Measurements from ENCODE around the gene LDLRAP1. TPM values are rescaled to one million over a fixed set of nuclear protein-coding genes. Genes with fewer than 3 reads are reported as not detected.
A peak's percentile ranks its signal among the peaks of the same experiment; 100 is the strongest.

Gene LDLRAP1
- polyA plus RNA-seq, 1 experiment, result 12.4 TPM

- no peak for DNase-seq (ENCODE audit: low read depth, low spot score)
- CTCF ChIA-PET, result interaction anchor here (1.0 kb wide), 1 partner anchor 227 kb away, joined by 4 read pairs; no protein-coding TSS in a partner anchor
- Histone ChIP-seq H3K27me3 (ENCODE audit: control insufficient read depth, insufficient read depth, low read length) (no peaks in the 10 kb centered on the region), H3K9me3 (ENCODE audit: control insufficient read depth, insufficient read depth, low read length) (no peaks in the 10 kb centered on the region; the same call in 1 of the 2 replicates), H3K4me3 (ENCODE audit: low read depth, low read length) (no peak overlapping the region), H3K27ac (ENCODE audit: low read depth, low read length) (no peak overlapping the region)
- POLR2A ChIA-PET, result interaction anchor here (0.6 kb wide), 1 partner anchor 589 kb away, joined by 5 read pairs; no protein-coding TSS in a partner anchor
- no peak for TF ChIP-seq CTCF (IDR thresholded peaks at IDR 0.05; ENCODE audit: low read depth, low read length)
Observed at GRCh38 chr1:25570798-25571521, 27.6 kb downstream of the LDLRAP1 start.

GRCh38 chr1:25571522-25571970 is 28.1 kb downstream of the LDLRAP1 start:
- ChIA-PET CTCF (interaction anchor here (1.5 to 1.8 kb wide), 2 partner anchors 11 to 21 kb away, joined by 4 to 9 read pairs; no protein-coding TSS in a partner anchor), POLR2A (interaction anchor here (0.6 kb wide), 1 partner anchor 590 kb away, joined by 5 read pairs; no protein-coding TSS in a partner anchor)
- no peak for TF ChIP-seq CTCF (IDR thresholded peaks at IDR 0.05; ENCODE audit: low read depth, low read length)
- Histone ChIP-seq H3K27ac (ENCODE audit: low read depth, low read length) (no peak overlapping the region), H3K4me3 (ENCODE audit: low read depth, low read length) (no peak overlapping the region), H3K9me3 (ENCODE audit: control insufficient read depth, insufficient read depth, low read length) (no peaks in the 10 kb centered on the region; the same call in 1 of the 2 replicates), H3K27me3 (ENCODE audit: control insufficient read depth, insufficient read depth, low read length) (no peaks in the 10 kb centered on the region)
- no peak for DNase-seq (ENCODE audit: low read depth, low spot score)

DNA sequence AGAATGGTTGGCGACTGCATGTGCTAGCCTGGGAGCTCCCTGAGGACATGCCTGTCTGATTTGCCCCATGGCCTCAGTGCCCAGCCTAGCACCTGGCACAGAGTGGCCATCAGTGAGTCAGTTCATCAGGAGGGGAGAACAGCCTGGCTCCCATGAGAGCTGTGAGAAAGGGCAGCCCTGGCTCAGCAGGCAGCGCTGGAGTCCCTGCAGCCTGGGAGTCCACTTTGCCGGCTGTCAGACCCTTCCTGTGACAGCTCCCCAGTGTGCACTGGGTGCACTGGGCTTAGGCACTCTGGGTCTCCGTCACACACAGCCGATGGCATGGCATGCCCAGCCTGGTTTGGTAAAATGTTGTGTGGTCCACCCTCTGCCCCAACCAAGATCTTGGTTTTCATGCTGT is 28.7 kb downstream of the LDLRAP1 start:
- ChIA-PET POLR2A (no interaction called here), CTCF (interaction anchor here (0.5 to 1.8 kb wide), 15 partner anchors 11 to 226 kb away, joined by 3 to 9 read pairs (median 3); no protein-coding TSS in a partner anchor)
- Histone ChIP-seq H3K9me3 (ENCODE audit: control insufficient read depth, insufficient read depth, low read length) (no peaks in the 10 kb centered on the region; the same call in 1 of the 2 replicates), H3K4me3 (ENCODE audit: low read depth, low read length) (no peak overlapping the region), H3K27ac (ENCODE audit: low read depth, low read length) (no peak overlapping the region), H3K27me3 (ENCODE audit: control insufficient read depth, insufficient read depth, low read length) (no peaks in the 10 kb centered on the region)
- no peak for DNase-seq (ENCODE audit: low read depth, low spot score)
- no peak for TF ChIP-seq CTCF (IDR thresholded peaks at IDR 0.05; ENCODE audit: low read depth, low read length)

GRCh38 chr1:25572708-25573590 is 29.5 kb downstream of the LDLRAP1 start:
- Histone ChIP-seq H3K4me3 (ENCODE audit: low read depth, low read length) (no peak overlapping the region), H3K9me3 (ENCODE audit: control insufficient read depth, insufficient read depth, low read length) (no peaks in the 10 kb centered on the region; the same call in 1 of the 2 replicates), H3K27ac (ENCODE audit: low read depth, low read length) (no peak overlapping the region), H3K27me3 (ENCODE audit: control insufficient read depth, insufficient read depth, low read length) (peaks cover 1% of the 10 kb centered on the region)
- CTCF ChIA-PET, result interaction anchor here (0.5 to 1.8 kb wide), 23 partner anchors 10 to 225 kb away, joined by 3 to 9 read pairs (median 3); no protein-coding TSS in a partner anchor
- POLR2A ChIA-PET, result no interaction called here
- TF ChIP-seq CTCF (IDR thresholded peaks at IDR 0.05; ENCODE audit: low read depth, low read length), result peak; percentile 84
- no peak for DNase-seq (ENCODE audit: low read depth, low spot score)

Measured in AG04450 (cell line).